ENCODE measurements around the gene IWS1.

IWS1 gene

DNA sequence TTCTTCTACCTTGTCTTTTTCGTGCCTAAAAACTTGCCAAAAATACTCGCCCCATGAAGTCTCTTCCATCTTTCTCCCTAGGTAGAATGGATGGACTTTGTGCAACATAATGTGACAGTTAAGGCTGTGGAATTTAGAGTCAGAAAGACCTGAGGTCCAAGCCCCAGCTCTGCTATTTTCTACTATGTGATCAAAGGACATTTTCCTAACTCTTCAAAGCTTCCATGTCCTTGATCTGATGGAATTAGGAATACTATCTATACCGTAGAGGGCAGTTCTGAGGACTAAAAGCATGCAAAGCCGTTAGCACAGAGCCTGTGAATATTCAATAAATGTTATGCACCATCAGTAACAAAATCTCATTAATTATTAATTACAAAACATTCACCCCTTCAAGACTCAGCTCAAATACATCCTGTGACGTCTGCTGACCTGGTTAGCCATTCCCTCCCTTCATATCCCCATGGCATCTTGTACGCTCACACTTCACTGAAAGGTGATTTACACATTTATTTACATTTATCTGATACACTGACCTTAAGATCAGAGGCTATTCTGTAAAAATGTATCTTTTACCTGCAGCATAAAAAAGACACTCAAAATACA, 15.1 kb downstream of the IWS1 start:
- no peak for DNase-seq (ENCODE audit: low read depth, low spot score)

DNA sequence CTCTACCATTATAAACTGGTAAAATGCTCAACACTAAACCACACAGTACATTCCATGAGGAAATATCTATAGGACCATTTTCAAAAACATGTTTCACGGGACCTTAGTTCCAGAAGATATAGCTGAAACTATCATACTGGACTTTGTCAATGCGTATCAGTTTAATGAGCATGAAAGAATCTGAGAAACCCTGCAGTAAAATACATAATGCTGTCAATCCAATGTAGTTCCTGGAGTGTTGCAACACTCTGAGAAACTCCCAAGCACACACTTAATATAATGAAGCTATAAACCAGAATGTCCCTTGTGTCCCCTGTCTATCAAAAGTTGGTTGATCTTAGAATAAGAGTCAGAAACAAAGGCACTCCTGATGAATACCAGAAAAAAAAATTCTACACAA, 16.2 kb downstream of the IWS1 start:
- DNase-seq (ENCODE audit: low read depth, low spot score) = no peak
- H3K4me3 ChIP-seq (ENCODE audit: low read length) = no peak overlapping the region

More for the DNA sequence above, 15.1 kb downstream of the IWS1 start:
- H3K4me3 ChIP-seq (ENCODE audit: low read length) = no peak overlapping the region

DNA sequence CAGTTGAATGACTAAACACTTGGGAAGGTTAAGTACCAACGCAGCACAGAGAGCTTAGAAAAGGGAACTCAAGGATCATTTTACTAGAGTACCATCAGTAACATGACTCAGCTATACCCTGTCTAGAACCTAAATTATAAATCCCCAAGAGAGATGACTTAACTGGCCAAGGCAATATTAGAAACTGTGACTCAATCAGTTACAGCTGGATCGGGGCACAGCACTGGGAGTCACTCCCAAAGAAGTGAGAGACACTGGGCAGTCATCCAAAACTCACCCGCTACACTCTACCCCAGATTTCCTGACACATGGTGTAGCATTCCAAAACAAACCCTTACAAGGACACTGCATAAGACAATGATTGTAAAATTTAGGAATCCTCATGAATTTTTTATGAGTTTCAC, 17.7 kb downstream of the IWS1 start:
- H3K4me3 ChIP-seq (ENCODE audit: low read length) = no peak overlapping the region
- no peak for DNase-seq (ENCODE audit: low read depth, low spot score)

DNA sequence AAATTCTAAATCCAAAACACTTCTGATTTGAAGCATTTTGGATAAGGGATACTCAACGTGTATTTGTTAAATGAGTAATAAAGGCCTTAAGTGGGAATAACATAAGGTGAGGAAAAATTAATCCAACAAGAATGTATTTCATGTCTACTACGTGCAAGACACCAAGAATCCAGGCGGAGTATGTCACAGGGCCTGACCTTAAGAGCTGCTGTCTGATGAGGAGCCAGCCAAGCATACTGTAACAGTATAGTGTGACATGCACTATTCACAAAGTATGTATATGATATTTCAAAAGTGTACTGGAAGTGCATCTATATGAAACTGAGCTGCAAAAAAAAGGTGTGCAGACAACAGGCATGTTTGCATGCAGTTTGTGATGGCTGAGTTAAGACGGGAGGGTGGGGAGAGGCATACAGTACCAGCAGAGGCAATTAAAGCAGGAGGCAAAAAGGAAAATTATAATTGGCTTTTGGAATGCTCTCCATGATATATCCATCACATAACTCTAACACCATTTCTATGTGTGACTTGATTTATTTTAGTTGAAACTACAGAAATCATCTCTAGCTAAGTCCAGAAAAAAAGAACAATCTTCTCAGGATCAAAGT, 18.2 kb downstream of the IWS1 start:
- H3K4me3 ChIP-seq (ENCODE audit: low read length) = no peak overlapping the region
- DNase-seq (ENCODE audit: low read depth, low spot score) = no peak

DNA sequence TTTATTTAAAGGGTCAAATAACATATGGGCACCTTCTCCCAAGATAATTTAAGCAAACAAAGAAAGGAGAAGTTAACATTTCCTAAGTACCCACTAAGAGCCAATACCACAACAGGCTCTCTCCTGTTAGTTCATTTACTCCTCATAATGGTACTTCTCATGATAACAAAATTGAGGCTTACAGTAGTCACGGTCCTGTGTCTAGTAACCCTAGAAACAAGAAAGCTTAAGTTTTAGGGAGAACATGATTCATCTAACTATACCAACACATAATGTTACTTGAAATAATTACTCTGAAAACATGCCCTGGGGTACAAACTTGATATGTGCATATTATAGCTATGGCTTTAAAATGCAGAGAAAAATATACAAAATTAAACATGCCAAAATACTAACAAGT, 19.8 kb downstream of the IWS1 start:
- DNase-seq (ENCODE audit: low read depth, low spot score) = no peak
- no peak overlapping the region for H3K4me3 ChIP-seq (ENCODE audit: low read length)

DNA sequence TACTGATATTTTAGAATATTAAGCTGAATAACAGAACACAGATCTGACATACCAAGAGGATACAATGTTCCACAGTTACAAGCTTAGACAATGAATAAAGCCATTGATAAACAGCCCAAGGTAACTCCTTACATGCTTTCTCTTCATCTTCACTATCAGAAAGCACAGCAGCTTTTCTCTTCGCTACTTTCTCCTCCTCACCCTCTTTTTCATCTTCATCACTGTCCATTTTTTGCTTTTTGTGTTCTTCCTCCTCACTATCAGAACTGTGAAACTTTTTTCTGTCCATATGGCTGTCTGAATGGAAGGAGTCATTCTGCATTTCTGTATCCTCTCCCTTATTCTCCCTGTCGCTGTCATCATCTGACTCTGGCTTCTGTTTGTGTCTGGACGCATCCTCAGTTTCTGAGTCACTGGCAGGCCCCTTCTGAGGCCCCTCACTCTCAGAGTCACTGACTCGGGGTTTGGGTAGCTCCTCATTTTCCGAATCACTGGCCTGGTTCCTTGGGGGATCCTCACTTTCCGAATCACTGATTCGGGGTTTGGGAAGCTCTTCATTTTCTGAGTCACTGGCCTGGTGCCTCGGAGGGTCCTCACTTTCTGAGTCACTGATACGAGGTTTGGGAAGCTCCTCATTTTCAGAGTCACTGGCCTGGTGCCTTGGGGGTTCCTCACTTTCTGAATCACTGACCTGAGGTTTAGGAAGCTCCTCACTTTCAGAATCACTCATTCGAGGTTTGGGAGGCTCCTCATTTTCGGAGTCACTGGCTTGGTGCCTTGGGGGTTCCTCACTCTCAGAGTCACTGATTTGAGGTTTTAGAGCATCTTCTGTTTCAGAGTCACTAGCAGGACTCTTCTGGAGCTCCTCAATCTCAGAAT, 21.5 kb downstream of the IWS1 start:
- H3K4me3 ChIP-seq (ENCODE audit: low read length) = no peak overlapping the region
- DNase-seq (ENCODE audit: low read depth, low spot score) = no peak

DNA sequence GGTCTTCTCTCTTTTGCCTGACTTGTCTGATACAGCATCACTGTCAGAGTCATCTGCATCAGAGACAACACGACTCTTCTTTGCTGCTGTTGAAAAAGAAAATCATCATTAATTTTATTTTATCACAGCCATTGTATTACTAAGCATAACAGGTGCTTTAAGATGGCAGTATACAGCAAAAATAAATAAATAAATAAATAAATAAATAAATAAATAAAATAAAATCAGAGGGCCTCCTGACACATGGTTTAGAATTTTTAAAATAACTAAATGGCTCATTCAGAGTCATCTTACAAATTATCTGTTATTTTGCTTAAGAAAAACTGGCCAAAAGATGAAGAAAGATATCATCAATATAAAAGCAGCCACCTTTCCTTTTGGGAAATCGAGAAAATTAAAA, 22.8 kb downstream of the IWS1 start:
- no peak for DNase-seq (ENCODE audit: low read depth, low spot score)
- no peak overlapping the region for H3K4me3 ChIP-seq (ENCODE audit: low read length)

DNA sequence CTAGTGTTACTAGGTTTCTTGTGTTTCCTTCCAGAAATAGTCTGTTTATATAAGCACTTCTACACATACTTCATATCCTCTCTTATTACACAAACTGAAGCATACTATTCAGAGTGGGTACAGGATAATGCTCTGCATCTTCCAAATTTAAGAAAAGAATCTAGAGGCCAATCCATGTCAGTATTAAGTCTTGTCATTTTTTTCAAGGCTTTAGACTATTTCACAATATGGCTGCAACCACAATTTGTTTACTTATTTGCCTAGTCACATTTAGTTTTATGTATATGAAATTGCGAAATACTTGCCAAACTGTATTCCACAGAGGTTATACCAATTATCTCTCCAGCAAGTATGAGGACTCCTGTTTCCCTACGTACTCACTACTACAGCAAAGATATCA, 27.9 kb downstream of the IWS1 start:
- no peak for DNase-seq (ENCODE audit: low read depth, low spot score)
- no peak overlapping the region for H3K4me3 ChIP-seq (ENCODE audit: low read length)

DNA sequence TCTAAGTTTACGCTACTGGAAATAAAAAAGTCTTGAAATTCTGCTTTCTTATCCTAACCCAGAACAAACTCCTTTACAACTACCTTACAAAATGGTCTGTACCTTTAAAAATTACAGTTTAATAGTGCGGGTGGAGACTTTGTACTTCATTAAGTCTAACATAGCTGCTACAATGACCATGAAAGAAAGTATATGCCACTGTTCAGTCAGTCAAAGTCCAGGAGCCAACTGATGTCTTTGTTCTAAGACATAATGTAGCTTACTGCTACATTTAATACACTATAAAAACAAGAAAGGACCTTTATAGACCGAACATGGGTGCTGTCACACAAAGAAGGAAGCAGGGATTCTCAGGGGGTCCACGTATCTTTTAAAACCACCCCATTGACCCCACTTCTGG, 36.0 kb downstream of the IWS1 start:
- DNase-seq (ENCODE audit: low read depth, low spot score) = no peak
- H3K4me3 ChIP-seq (ENCODE audit: low read length) = no peak overlapping the region

DNA sequence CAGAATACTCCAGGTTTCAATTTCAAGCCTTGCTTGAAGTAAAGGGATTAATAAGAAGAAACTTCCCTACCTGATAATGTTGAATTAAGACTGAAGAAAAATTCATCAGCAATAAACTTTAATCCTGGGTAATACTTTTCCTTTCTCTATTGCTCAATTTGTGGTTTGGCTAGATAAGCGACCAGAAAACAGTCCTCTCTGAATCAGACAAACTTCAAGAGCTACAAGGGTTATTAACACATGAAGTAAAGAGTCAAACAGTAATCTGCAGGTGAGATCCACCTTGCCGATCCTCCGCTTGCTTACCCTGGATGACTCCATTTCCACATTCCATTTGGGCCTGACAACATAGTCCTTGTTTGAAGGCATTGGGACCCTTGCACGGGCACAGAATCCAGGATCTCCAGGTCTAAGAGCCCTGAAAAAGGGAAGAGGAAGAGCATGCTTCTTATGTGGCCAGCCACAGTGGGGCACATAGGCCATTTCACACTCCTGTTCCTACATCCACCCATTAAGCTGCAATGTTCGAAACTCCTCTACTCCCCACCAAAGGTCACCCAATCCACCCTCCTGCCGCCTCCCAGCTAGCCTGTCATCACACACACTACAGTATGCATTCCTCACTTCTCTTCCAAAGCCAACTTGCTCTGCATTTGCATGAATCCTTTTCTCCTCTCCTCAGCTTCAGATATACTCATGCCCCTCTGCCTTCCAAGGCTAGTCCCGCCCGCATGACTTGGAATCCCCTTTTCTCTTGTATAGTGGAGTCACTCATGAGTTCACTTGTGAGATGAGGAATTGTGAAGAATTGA, 39.8 kb downstream of the IWS1 start:
- no peak for DNase-seq (ENCODE audit: low read depth, low spot score)

DNA sequence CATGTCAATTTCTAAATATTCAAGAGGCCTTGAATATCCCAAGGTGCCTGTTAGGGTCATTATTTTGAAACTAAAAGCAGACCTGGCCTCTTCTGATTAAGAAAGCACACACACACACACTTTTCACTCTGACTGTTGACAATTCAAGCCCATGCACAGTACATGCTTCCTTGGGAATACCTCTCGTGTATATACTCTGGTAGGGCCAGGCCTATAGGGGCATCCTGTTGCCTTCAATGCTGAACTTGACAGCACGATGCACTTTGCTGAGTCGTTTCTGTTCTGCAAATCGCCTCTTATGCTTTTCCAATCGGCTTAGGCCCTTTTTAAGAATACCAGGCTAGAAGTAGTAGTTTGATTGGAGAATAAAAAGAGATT, 40.6 kb downstream of the IWS1 start:
- no peak overlapping the region for H3K4me3 ChIP-seq (ENCODE audit: low read length)
- DNase-seq (ENCODE audit: low read depth, low spot score) = no peak

More for the DNA sequence above, 39.8 kb downstream of the IWS1 start:
- no peak overlapping the region for H3K4me3 ChIP-seq (ENCODE audit: low read length)

DNA sequence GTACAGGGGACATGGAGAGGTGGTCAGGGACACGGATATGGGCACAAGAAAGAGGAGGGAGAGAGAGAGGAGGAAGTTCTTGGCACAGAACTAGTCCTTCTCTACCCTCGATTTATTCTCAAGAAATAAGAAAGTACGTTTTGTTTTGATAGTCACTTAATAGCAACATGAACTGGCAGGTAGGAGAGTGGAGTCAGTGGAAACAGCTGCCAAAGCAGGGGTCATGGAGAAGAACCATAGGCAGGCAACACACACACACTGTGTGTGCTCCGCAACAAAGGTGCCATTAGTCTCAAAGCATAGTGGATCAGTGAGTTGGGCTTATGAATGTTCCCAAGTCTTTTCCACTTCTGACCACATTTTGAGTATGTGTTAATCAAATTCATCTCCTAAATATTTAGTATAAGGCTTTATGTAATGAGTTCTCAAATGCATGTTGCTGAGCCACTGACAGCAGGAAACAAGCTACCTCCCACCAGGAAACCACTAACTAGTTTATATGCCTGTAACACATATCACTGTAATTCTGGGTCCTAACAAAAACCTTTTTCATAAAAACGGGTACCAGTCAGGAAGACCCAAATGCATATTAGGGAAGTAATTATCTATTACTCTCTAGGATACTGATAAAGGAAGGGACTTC, 41.1 kb downstream of the IWS1 start:
- DNase-seq (ENCODE audit: low read depth, low spot score) = no peak
- no peak overlapping the region for H3K4me3 ChIP-seq (ENCODE audit: low read length)

DNA sequence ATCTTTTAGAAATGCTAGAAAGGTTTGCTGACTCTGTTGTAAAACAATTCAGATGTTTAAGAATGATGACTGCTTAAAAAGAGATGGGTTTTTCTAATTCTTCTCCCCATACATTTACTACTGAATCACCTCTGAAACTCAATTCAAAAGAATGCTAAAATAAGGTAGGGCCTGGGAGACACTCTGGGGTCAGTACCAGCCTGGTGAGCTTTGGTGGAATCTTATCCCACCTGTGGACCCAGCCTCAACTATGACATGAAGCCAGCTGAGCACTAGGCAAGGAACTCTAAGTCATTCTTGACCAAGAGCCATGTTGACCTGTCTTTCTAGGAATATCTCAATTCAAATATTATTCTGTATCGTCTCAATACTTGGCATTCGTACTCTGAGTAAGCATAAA, 44.3 kb downstream of the IWS1 start:
- DNase-seq (ENCODE audit: low read depth, low spot score) = no peak

DNA sequence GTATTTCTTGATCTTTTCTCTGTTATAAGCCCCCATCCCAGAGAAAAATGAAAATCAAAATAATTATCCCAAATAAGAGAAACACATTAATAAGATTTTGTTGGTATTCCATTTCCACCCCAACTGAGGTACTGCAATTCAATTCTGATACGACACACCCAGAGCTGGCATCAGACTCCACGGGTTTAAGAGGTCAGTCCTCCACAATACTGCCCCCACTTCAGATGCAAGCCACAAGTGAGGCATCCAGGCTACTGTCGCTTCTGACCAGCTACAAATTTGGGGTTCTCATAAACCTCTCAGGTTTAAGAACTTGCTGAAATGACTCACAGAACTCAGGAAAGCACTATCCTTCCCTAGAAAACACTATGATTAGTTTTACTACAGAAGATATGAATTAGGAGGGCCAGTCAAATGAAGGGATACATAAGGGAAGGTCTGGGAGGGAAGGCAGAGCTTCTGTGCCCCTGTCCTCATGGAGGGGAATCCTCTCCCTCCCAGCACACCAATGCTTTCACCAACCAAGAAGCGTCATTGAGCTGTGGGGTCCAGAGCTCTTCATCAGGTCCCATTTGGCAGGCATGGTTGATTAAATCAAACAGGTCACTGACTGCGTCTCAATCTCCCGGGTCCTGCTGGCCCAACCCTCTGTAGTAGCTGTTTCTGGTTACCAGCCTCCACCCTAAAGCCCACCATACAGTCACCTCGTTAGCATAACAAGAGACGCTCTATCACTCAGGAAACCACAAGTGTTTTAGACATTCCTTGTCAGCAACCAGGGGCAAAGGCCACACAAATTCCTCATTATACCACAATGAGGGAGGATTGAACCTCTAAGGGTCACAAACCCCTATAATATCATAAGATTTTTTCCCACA, 46.2 kb downstream of the IWS1 start:
- DNase-seq (ENCODE audit: low read depth, low spot score) = no peak
- no peak overlapping the region for H3K4me3 ChIP-seq (ENCODE audit: low read length)

More for the DNA sequence above, 44.3 kb downstream of the IWS1 start:
- H3K4me3 ChIP-seq (ENCODE audit: low read length) = no peak overlapping the region

DNA sequence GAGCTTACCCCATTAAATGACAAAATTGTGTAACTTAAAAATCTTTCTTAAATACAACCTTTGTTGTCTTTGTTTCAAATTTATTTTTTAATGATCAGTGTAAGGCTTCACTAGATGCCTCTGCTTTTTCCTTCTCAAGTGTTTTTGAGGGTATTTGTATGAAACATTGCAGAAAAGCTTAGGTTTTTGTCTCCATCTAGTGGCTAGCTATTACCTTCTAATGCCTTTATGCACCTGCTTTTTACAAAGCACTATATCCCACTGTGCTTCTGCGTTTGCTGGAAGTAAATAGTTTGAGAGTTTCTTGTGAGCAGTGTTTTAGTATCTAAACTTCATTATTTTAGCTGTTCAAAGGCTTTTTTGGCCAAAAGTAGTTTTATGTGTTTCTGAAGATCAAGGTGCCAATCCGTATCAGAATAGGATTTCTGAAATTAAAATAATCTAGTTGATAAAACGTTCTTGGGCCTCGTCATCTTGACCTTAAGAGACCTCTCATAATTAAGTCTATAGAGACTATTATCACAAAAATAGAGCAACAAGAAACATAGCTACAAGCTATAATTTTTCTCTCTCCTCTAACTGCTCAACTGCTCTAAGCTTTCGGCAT, 47.0 kb downstream of the IWS1 start:
- DNase-seq (ENCODE audit: low read depth, low spot score) = peak; percentile 69
- no peak overlapping the region for H3K4me3 ChIP-seq (ENCODE audit: low read length)

DNA sequence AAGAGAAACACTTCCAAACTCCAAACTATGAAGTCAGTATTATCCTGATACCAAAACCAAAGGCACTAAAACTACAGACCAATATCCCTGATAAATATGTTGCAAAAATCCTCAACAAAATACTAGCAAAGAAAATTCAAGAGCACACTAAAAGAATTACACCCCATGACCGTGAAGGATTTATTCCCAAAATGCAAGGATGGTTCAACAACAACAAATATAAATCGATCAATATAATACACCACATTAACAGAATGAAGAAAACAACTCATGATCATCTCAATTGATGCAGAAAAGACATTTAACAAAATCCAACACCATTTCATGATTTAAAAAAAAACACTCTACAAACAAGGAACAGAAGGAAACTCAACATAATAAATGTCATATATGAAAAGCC, 50.5 kb downstream of the IWS1 start:
- H3K4me3 ChIP-seq (ENCODE audit: low read length) = no peak overlapping the region
- DNase-seq (ENCODE audit: low read depth, low spot score) = no peak

DNA sequence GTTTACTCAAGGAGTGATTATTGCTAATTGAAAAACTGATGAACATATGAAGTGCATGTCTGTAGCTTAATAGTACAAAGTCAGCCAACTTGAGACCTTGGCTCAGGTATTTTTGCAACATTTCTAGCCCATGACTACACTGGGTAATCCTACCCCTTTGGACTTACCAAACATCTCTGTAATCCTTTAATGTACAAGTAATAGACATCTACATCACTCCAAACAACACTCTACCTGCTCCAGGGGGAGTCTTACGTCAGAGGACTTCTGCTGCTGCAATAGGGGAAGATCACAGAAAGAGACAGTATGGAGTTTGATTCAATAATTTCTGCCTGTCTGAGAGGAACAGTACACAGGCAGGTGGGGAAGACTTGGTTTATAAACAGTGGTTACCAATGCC, 54.0 kb downstream of the IWS1 start:
- DNase-seq (ENCODE audit: low read depth, low spot score) = no peak
- no peak overlapping the region for H3K4me3 ChIP-seq (ENCODE audit: low read length)
